Activated B cell treated with CpG ODN at 0.5 μM for 24 hours (primary cell): Measurements from ENCODE around the gene WDR64. TPM values are rescaled to one million over a fixed set of nuclear protein-coding genes. Genes with fewer than 3 reads are reported as not detected.

Source experiments
- ATAC-seq: fragments of 200-7000 bp; cut with Tn5 transposase; one replicate; pipeline ENCODE4 v1.10.0; 2021; ENCODE audit warnings: low read depth, mild to moderate bottlenecking, moderate library complexity
- CTCF ChIA-PET: fragments of 350-600 bp; sonication (Branson Sonifier 250); formaldehyde crosslinking; loops from one replicate; lab custom pipeline; 2021; ENCODE audit warnings: antibody characterized with exemption; lab: Charles Lee
- POLR2A ChIA-PET: fragments of 350-600 bp; sonication (Branson Sonifier 250); formaldehyde crosslinking; loops from one replicate; lab custom pipeline; 2021; ENCODE audit warnings: antibody characterized with exemption; lab: Charles Lee
- DNase-seq: peaks from one replicate; pipeline ENCODE4 v3.0.0; 2022
- H3K27ac Mint-ChIP-seq: one replicate; pipeline ENCODE4 v1.8.0; 2020; ENCODE audit warnings: mixed read lengths
- H3K27me3 Mint-ChIP-seq: one replicate; pipeline ENCODE4 v1.8.0; 2021; ENCODE audit warnings: mixed read lengths
- H3K36me3 Mint-ChIP-seq: one replicate; pipeline ENCODE4 v1.8.0; 2021; ENCODE audit warnings: low read depth, mixed read lengths
- H3K4me1 Mint-ChIP-seq: one replicate; pipeline ENCODE4 v1.8.0; 2021; ENCODE audit warnings: mixed read lengths
- H3K4me3 Mint-ChIP-seq: one replicate; pipeline ENCODE4 v1.8.0; 2020; ENCODE audit warnings: mild to moderate bottlenecking, mixed read lengths
- H3K9me3 Mint-ChIP-seq: one replicate; pipeline ENCODE4 v1.8.0; 2020; ENCODE audit warnings: mixed read lengths
- intact Hi-C: fragments of 100-400 bp; cut with micrococcal nuclease; formaldehyde crosslinking; loops from one replicate; pipeline ENCODE4 v1.15.1; 2024
- total RNA-seq: library from RNA; stranded (reverse); gene quantifications from 2 replicates; pipeline ENCODE4 v1.2.3, GENCODE V29; 2022
- TF ChIP-seq, protein P1 (sequence below): fragments of 200-600 bp; IDR thresholded peaks from one replicate; pipeline ENCODE4 v1.8.0; 2022; ENCODE audit warnings: antibody characterized with exemption, mild to moderate bottlenecking

WDR64 gene
- total RNA-seq, 1 donor from 2014 or later: 0.58 TPM

DNA sequence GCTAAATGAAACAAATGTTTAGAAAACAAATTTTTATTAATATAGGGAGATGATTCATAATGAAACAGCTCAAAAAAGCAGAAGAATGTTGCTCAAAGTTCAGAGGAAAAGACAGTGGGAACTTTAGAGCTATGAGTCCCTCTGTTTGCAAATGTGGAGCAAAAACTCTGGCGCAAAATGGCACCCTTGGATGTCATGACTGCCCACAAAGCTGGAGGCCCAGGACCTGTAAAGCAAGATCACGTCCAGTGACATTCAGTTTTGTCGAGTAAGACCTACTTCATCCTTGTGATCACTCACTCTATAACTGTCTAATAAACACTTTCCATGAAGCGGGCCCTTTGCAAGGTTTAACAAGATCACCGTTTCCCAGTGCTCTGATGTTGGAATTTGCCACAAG lies 186.8 kb downstream of the WDR64 start:
- POLR2A ChIA-PET: interaction anchor here (0.6 kb wide), 1 partner anchor 227 kb away, joined by 3 read pairs; no protein-coding TSS in a partner anchor
- CTCF ChIA-PET: interaction anchor here (1.3 kb wide), 1 partner anchor 160 kb away, joined by 3 read pairs; the partner anchor contains the start of gene MAP1LC3C
- Mint-ChIP-seq H3K4me3 (no peak overlapping the region), H3K4me1 (peaks cover 17% of the 10 kb centered on the region), H3K9me3 (no peaks in the 10 kb centered on the region), H3K36me3 (no peaks in the 10 kb centered on the region), H3K27ac (no peak overlapping the region), H3K27me3 (no peaks in the 10 kb centered on the region)
- TF ChIP-seq, protein P1, sequence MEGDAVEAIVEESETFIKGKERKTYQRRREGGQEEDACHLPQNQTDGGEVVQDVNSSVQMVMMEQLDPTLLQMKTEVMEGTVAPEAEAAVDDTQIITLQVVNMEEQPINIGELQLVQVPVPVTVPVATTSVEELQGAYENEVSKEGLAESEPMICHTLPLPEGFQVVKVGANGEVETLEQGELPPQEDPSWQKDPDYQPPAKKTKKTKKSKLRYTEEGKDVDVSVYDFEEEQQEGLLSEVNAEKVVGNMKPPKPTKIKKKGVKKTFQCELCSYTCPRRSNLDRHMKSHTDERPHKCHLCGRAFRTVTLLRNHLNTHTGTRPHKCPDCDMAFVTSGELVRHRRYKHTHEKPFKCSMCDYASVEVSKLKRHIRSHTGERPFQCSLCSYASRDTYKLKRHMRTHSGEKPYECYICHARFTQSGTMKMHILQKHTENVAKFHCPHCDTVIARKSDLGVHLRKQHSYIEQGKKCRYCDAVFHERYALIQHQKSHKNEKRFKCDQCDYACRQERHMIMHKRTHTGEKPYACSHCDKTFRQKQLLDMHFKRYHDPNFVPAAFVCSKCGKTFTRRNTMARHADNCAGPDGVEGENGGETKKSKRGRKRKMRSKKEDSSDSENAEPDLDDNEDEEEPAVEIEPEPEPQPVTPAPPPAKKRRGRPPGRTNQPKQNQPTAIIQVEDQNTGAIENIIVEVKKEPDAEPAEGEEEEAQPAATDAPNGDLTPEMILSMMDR: no peak
- intact Hi-C loops: loop anchor here (10.0 kb wide), 1 partner anchor 176 kb away; no protein-coding TSS in a partner anchor
- DNase-seq (no peak), ATAC-seq (no peak)

- Mint-ChIP-seq H3K27ac (no peak overlapping the region), H3K36me3 (no peaks in the 10 kb centered on the region), H3K4me3 (no peak overlapping the region), H3K27me3 (no peaks in the 10 kb centered on the region), H3K4me1 (peaks cover 17% of the 10 kb centered on the region), H3K9me3 (no peaks in the 10 kb centered on the region)
- ChIA-PET CTCF (interaction anchor here (1.3 kb wide), 1 partner anchor 159 kb away, joined by 3 read pairs; the partner anchor contains the start of gene MAP1LC3C), POLR2A (no interaction called here)
- DNase-seq (no peak), ATAC-seq (peak; percentile 74)
- TF ChIP-seq, protein P1: no peak
- intact Hi-C loops: loop anchor here (10.0 kb wide), 1 partner anchor 175 kb away; no protein-coding TSS in a partner anchor
These were observed 187.4 kb downstream of the WDR64 start for GRCh38 chr1:241839369-241839979.

- Mint-ChIP-seq H3K27me3 (no peaks in the 10 kb centered on the region), H3K4me1 (peaks cover 17% of the 10 kb centered on the region), H3K4me3 (no peak overlapping the region), H3K27ac (no peak overlapping the region), H3K36me3 (no peaks in the 10 kb centered on the region), H3K9me3 (no peaks in the 10 kb centered on the region)
- ChIA-PET CTCF (no interaction called here), POLR2A (no interaction called here)
- no peak for ATAC-seq
- DNase-seq: no peak
- intact Hi-C loops: no loop called here
- TF ChIP-seq, protein P1: no peak
These were observed 188.1 kb downstream of the WDR64 start for GRCh38 chr1:241840164-241840563.

DNA sequence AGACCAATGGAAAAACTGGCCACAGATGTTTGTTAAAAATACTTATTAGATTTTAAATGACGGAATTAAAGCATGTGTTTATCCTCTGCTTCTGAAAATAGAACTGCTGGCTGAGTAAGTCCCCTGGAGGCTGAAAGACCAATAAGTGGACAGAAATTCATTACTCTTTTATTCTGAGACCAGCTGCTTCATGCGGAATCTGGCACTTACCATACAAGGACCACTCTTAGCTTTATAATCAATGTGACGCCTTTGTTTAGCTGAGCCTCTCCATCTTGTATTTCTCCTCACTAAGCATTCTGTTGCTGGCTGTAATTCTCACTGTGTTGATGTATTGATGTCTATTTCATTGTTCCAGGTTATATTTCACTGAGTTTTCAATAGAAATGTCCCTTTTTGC lies 189.6 kb downstream of the WDR64 start:
- intact Hi-C loops: no loop called here
- no peak for ATAC-seq

DNA sequence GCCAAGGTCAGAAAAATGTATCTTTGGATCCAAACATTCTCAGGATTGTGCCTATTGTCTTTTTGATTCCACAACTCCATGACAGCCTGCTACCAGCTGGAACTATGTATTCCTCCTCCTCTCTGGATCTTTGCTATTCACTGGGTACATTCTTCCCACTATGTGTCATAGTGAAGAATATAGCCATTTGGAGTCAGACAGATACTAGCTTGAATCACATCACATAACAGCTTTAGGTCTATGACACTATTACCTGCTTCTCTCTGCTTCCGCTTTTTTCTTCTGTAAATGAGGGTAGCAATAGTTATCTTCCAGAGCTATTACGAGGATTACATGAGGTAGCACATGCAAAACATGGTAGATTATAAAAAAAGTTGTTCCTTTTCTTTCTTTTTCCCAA lies 190.5 kb downstream of the WDR64 start:
- TF ChIP-seq, protein P1: no peak
- no peaks in the 10 kb centered on the region for H3K36me3 Mint-ChIP-seq
- intact Hi-C loops: no loop called here
- H3K27me3 Mint-ChIP-seq: no peaks in the 10 kb centered on the region
- H3K9me3 Mint-ChIP-seq: no peaks in the 10 kb centered on the region
- POLR2A ChIA-PET: no interaction called here
- H3K4me1 Mint-ChIP-seq: peaks cover 19% of the 10 kb centered on the region
- no peak overlapping the region for H3K27ac Mint-ChIP-seq
- no peak overlapping the region for H3K4me3 Mint-ChIP-seq
- no peak for ATAC-seq
- CTCF ChIA-PET: interaction anchor here (1.4 kb wide), 1 partner anchor 54 kb away, joined by 3 read pairs; no protein-coding TSS in a partner anchor
- no peak for DNase-seq

More for the DNA sequence above, 189.6 kb downstream of the WDR64 start:
- no peak for DNase-seq
- CTCF ChIA-PET: no interaction called here
- Mint-ChIP-seq H3K9me3 (no peaks in the 10 kb centered on the region), H3K27ac (no peak overlapping the region), H3K27me3 (no peaks in the 10 kb centered on the region), H3K36me3 (no peaks in the 10 kb centered on the region), H3K4me3 (no peak overlapping the region), H3K4me1 (peaks cover 17% of the 10 kb centered on the region)
- POLR2A ChIA-PET: no interaction called here
- TF ChIP-seq, protein P1: no peak
